IgD-negative memory B cell (primary cell): Measurements from ENCODE around the gene CGREF1. TPM values are rescaled to one million over a fixed set of nuclear protein-coding genes. Genes with fewer than 3 reads are reported as not detected.

Source experiments
- H3K27ac Mint-ChIP-seq, 3 donors: one replicate each; pipeline ENCODE4 v1.8.0; 2020 to 2022; ENCODE audit warnings: mild to moderate bottlenecking in 3 of 3, mixed read lengths in 3 of 3, moderate library complexity in 1 of 3
- H3K27me3 Mint-ChIP-seq: one replicate; pipeline ENCODE4 v1.8.0; 2021; ENCODE audit warnings: mixed read lengths
- H3K36me3 Mint-ChIP-seq: one replicate; pipeline ENCODE4 v1.8.0; 2020; ENCODE audit warnings: mild to moderate bottlenecking, mixed read lengths
- H3K4me1 Mint-ChIP-seq, 3 donors: one replicate each; pipeline ENCODE4 v1.8.0; 2020 to 2022; ENCODE audit warnings: mixed read lengths in 3 of 3, mild to moderate bottlenecking in 1 of 3
- H3K4me3 Mint-ChIP-seq, 4 donors: one replicate each; pipeline ENCODE4 v1.8.0; 2020 to 2022; ENCODE audit warnings: mild to moderate bottlenecking in 4 of 4, mixed read lengths in 4 of 4, moderate library complexity in 3 of 4
- H3K9me3 Mint-ChIP-seq, 3 donors: one replicate each; pipeline ENCODE4 v1.8.0; 2020 to 2021; ENCODE audit warnings: mixed read lengths in 3 of 3, mild to moderate bottlenecking in 1 of 3
- polyA plus RNA-seq: library from polyadenylated mRNA; unstranded; fragments of 300-500 nt; fragmentation: Illumina TruSeq; gene quantifications from one replicate; pipeline ENCODE4 v1.2.3, GENCODE V29; 2021

The CGREF1 gene
- polyA plus RNA-seq, 1 donor from 2014 or later, result not detected

GRCh38 chr2:27071277-27071989, 47.5 kb downstream of the CGREF1 start, which contains the start of gene OST4:
Gene OST4 (minus strand): TSS chr2:27071654.
- Mint-ChIP-seq H3K9me3 (no peaks in the 10 kb centered on the region), H3K27ac (peak within 1 kb of the TSS; percentile 91 to 97 (median 94)), H3K4me1 (peaks cover 29 to 47% (median 34%) of the 10 kb centered on the region in 3 donors)

GRCh38 chr2:27070653-27071276, 48.2 kb downstream of the CGREF1 start:
- Mint-ChIP-seq H3K27ac (peak overlapping the region; percentile 91 to 97 (median 94)), H3K4me3 (peak overlapping the region; percentile 95 to 99 (median 97)), H3K27me3 (no peaks in the 10 kb centered on the region), H3K4me1 (peaks cover 24 to 47% (median 33%) of the 10 kb centered on the region in 3 donors), H3K9me3 (no peaks in the 10 kb centered on the region), H3K36me3 (peaks cover 1% of the 10 kb centered on the region)

More at GRCh38 chr2:27071277-27071989, 47.5 kb downstream of the CGREF1 start, which contains the start of gene OST4:
- Mint-ChIP-seq H3K27me3 (no peaks in the 10 kb centered on the region), H3K36me3 (peaks cover 1% of the 10 kb centered on the region), H3K4me3 (peak within 1 kb of the TSS; percentile 95 to 99 (median 97))

- Mint-ChIP-seq H3K4me1 (peaks cover 19 to 45% (median 29%) of the 10 kb centered on the region in 3 donors), H3K27me3 (no peaks in the 10 kb centered on the region), H3K4me3 (peak overlapping the region; percentile 18 to 96 (median 80)), H3K27ac (peak overlapping the region in 2 of 3 donors; percentile 91 to 94), H3K36me3 (peaks cover 1% of the 10 kb centered on the region), H3K9me3 (no peaks in the 10 kb centered on the region)
These were observed 48.8 kb downstream of the CGREF1 start for GRCh38 chr2:27069961-27070618.

GRCh38 chr2:27069436-27069835, 49.5 kb downstream of the CGREF1 start:
- Mint-ChIP-seq H3K27ac (peak overlapping the region in 2 of 3 donors; percentile 60 to 63), H3K36me3 (peaks cover 1% of the 10 kb centered on the region), H3K27me3 (no peaks in the 10 kb centered on the region), H3K4me3 (peak overlapping the region in 3 of 4 donors; percentile 41 to 95 (median 65)), H3K4me1 (peaks cover 14 to 40% (median 22%) of the 10 kb centered on the region in 3 donors), H3K9me3 (no peaks in the 10 kb centered on the region)

GRCh38 chr2:27067385-27067784, 51.5 kb downstream of the CGREF1 start:
- Mint-ChIP-seq H3K27me3 (no peaks in the 10 kb centered on the region), H3K4me3 (peak overlapping the region in 1 of 4 donors; percentile 35)

GRCh38 chr2:27065128-27065527, 53.8 kb downstream of the CGREF1 start:
- Mint-ChIP-seq H3K36me3 (peaks cover 1% of the 10 kb centered on the region), H3K27me3 (no peaks in the 10 kb centered on the region), H3K27ac (no peak overlapping the region), H3K4me3 (peak overlapping the region in 1 of 4 donors; percentile 8), H3K4me1 (peaks cover 4 to 30% (median 18%) of the 10 kb centered on the region in 3 donors), H3K9me3 (no peaks in the 10 kb centered on the region)

More at GRCh38 chr2:27067385-27067784, 51.5 kb downstream of the CGREF1 start:
- no peaks in the 10 kb centered on the region for H3K9me3 Mint-ChIP-seq
- peaks cover 12 to 40% (median 21%) of the 10 kb centered on the region in 3 donors for H3K4me1 Mint-ChIP-seq
- peaks cover 1% of the 10 kb centered on the region for H3K36me3 Mint-ChIP-seq
- H3K27ac Mint-ChIP-seq, result peak overlapping the region in 1 of 3 donors; percentile 76

- no peak overlapping the region for H3K4me3 Mint-ChIP-seq
- H3K27ac Mint-ChIP-seq, result no peak overlapping the region
- no peaks in the 10 kb centered on the region for H3K9me3 Mint-ChIP-seq
- H3K27me3 Mint-ChIP-seq, result no peaks in the 10 kb centered on the region
- peaks cover 4 to 5% (median 5%) of the 10 kb centered on the region in 3 donors for H3K4me1 Mint-ChIP-seq
- no peaks in the 10 kb centered on the region for H3K36me3 Mint-ChIP-seq
These were observed 58.6 kb downstream of the CGREF1 start for GRCh38 chr2:27060323-27060722.

- Mint-ChIP-seq H3K4me1 (peaks cover 3 to 5% (median 4%) of the 10 kb centered on the region in 3 donors), H3K36me3 (no peaks in the 10 kb centered on the region), H3K27me3 (no peaks in the 10 kb centered on the region), H3K9me3 (no peaks in the 10 kb centered on the region), H3K27ac (no peak overlapping the region), H3K4me3 (no peak overlapping the region)
These were observed 59.6 kb downstream of the CGREF1 start for GRCh38 chr2:27059141-27059820.

- H3K9me3 Mint-ChIP-seq, result no peaks in the 10 kb centered on the region
- H3K4me1 Mint-ChIP-seq, result peaks cover 3 to 6% (median 4%) of the 10 kb centered on the region in 3 donors
- H3K27ac Mint-ChIP-seq, result no peak overlapping the region
- H3K4me3 Mint-ChIP-seq, result no peak overlapping the region
- H3K36me3 Mint-ChIP-seq, result no peaks in the 10 kb centered on the region
- H3K27me3 Mint-ChIP-seq, result no peaks in the 10 kb centered on the region
These were observed 60.7 kb downstream of the CGREF1 start for GRCh38 chr2:27058210-27058609.

- H3K27ac Mint-ChIP-seq, result peak overlapping the region in 1 of 3 donors; percentile 59
- H3K36me3 Mint-ChIP-seq, result no peaks in the 10 kb centered on the region
- no peaks in the 10 kb centered on the region for H3K27me3 Mint-ChIP-seq
- H3K4me1 Mint-ChIP-seq, result peaks cover 0 to 7% (median 3%) of the 10 kb centered on the region in 3 donors
- peak overlapping the region in 1 of 4 donors; percentile 23 for H3K4me3 Mint-ChIP-seq
- H3K9me3 Mint-ChIP-seq, result no peaks in the 10 kb centered on the region
These were observed 61.7 kb downstream of the CGREF1 start for GRCh38 chr2:27057184-27057583.

- peaks cover 10 to 12% (median 11%) of the 10 kb centered on the region in 3 donors for H3K4me1 Mint-ChIP-seq
- H3K27ac Mint-ChIP-seq, result peak overlapping the region in 2 of 3 donors; percentile 3 to 100
- peak overlapping the region in 3 of 4 donors; percentile 12 to 95 (median 38) for H3K4me3 Mint-ChIP-seq
- peaks cover 2% of the 10 kb centered on the region for H3K36me3 Mint-ChIP-seq
- H3K27me3 Mint-ChIP-seq, result peaks cover 6% of the 10 kb centered on the region
- H3K9me3 Mint-ChIP-seq, result peaks cover 0 to 7% (median 0%) of the 10 kb centered on the region in 3 donors
These were observed 64.2 kb downstream of the CGREF1 start for GRCh38 chr2:27054721-27055120.

- H3K9me3 Mint-ChIP-seq, result peaks cover 0 to 7% (median 0%) of the 10 kb centered on the region in 3 donors
- H3K27me3 Mint-ChIP-seq, result peaks cover 6% of the 10 kb centered on the region
- peak overlapping the region in 2 of 3 donors; percentile 3 to 100 for H3K27ac Mint-ChIP-seq
- H3K36me3 Mint-ChIP-seq, result peaks cover 2% of the 10 kb centered on the region
- H3K4me3 Mint-ChIP-seq, result peak overlapping the region in 3 of 4 donors; percentile 67 to 95 (median 75)
- H3K4me1 Mint-ChIP-seq, result peaks cover 12 to 16% (median 13%) of the 10 kb centered on the region in 3 donors
These were observed 65.2 kb downstream of the CGREF1 start for GRCh38 chr2:27053776-27054175.

- peaks cover 12 to 13% (median 13%) of the 10 kb centered on the region in 3 donors for H3K4me1 Mint-ChIP-seq
- peaks cover 0 to 7% (median 0%) of the 10 kb centered on the region in 3 donors for H3K9me3 Mint-ChIP-seq
- peak overlapping the region in 1 of 3 donors; percentile 100 for H3K27ac Mint-ChIP-seq
- H3K36me3 Mint-ChIP-seq, result peaks cover 2% of the 10 kb centered on the region
- H3K4me3 Mint-ChIP-seq, result peak overlapping the region; percentile 6 to 95 (median 64)
- peaks cover 6% of the 10 kb centered on the region for H3K27me3 Mint-ChIP-seq
These were observed 65.6 kb downstream of the CGREF1 start for GRCh38 chr2:27053321-27053720.
